ENCODE data around the gene B4GALNT4. TPM values are rescaled to one million over a fixed set of nuclear protein-coding genes. Genes with fewer than 3 reads are reported as not detected.

Gene B4GALNT4
- total and polyA plus RNA-seq, 2 of the 4 experiments (the other 2 are of a cell fraction), result 5.2 to 38.6 TPM

DNA sequence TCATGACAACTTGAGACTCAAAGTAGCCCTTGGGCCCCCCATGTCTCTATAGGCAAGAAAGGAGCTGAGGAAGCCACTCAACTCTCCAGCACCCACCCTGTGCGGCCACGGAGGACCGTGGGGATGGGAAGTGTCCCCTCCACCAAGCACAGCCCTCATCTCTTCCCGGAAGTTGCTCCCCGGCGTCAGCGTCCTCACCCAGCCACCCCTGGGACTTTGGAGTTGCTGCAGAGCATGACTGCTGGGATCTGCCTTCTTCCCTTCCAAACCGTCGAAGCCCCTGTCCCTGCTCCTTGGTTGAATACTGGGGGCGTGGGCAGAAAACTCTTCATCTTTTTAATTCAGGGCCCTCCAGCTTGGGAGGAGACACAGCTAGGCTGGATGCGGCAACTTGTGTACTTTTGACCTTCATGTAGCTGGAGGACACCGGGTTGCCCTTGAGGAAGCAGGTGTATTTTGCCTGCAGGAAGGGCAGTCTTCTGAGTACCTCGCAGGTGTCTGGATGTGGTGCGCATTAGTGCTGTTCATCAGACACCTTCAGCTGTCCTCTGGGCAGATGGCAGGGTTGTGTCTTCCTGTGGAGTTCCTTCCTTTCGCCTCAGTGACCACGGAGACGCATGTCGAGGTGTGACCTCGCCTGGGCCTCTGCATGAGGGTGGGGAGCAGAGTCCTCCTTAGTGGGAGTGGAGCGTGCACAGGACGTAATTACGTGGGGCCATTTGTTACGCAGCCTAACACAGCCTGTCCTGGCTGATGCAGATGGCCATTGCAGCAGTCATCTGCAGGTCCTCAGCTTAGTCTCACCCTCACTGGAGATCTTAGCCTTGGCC, 36.4 kb upstream of the B4GALNT4 start:
- H2AFZ ChIP-seq (replicated peaks; ENCODE audit: low read length, poor library complexity), result peak overlapping the region; percentile 7
- intact Hi-C loops (cut with micrococcal nuclease) (no loop called here), in situ Hi-C loops (cut with MboI; ENCODE audit: low sequenced_read_pairs) (no loop called here), dilution Hi-C loops (cut with HindIII; ENCODE audit: low sequenced_read_pairs, unreplicated experiment) (no loop called here)
- no peak overlapping the region for H4K5ac ChIP-seq (ENCODE audit: low read depth, low read length)
- H2BK120ac ChIP-seq (ENCODE audit: low read depth, low read length), result no peak overlapping the region
- TF ChIP-seq POLR2A (IDR thresholded peaks at IDR 0.05; ENCODE audit: low read depth, low read length) (no peak), CHD1 (IDR thresholded peaks at IDR 0.05; ENCODE audit: low read depth, low read length) (no peak), RCOR1 (IDR thresholded peaks at IDR 0.05; ENCODE audit: insufficient replicate concordance, low read length) (no peak), FOS (IDR thresholded peaks at IDR 0.05; ENCODE audit: low read depth, low read length) (no peak), CEBPB (IDR thresholded peaks at IDR 0.05; ENCODE audit: low read depth, low read length) (no peak), BHLHE40 (IDR thresholded peaks at IDR 0.05; ENCODE audit: low read depth, low read length) (no peak), MAZ (IDR thresholded peaks at IDR 0.05; ENCODE audit: borderline replicate concordance, low read depth, low read length) (no peak), SMC3 (IDR thresholded peaks at IDR 0.05; ENCODE audit: low read depth, low read length) (no peak), MXI1 (IDR thresholded peaks at IDR 0.05; ENCODE audit: borderline replicate concordance, low read depth, low read length) (no peak), NFE2L2 (IDR thresholded peaks at IDR 0.05; ENCODE audit: low read depth, low read length) (no peak), RAD21 (IDR thresholded peaks at IDR 0.05; ENCODE audit: low read length) (no peak), RFX5 (IDR thresholded peaks at IDR 0.05; ENCODE audit: low read depth, low read length) (no peak), MAFK (IDR thresholded peaks at IDR 0.05; ENCODE audit: low read depth, low read length) (no peak)
- TF ChIP-seq, protein P1, sequence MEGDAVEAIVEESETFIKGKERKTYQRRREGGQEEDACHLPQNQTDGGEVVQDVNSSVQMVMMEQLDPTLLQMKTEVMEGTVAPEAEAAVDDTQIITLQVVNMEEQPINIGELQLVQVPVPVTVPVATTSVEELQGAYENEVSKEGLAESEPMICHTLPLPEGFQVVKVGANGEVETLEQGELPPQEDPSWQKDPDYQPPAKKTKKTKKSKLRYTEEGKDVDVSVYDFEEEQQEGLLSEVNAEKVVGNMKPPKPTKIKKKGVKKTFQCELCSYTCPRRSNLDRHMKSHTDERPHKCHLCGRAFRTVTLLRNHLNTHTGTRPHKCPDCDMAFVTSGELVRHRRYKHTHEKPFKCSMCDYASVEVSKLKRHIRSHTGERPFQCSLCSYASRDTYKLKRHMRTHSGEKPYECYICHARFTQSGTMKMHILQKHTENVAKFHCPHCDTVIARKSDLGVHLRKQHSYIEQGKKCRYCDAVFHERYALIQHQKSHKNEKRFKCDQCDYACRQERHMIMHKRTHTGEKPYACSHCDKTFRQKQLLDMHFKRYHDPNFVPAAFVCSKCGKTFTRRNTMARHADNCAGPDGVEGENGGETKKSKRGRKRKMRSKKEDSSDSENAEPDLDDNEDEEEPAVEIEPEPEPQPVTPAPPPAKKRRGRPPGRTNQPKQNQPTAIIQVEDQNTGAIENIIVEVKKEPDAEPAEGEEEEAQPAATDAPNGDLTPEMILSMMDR (conservative IDR thresholded peaks at IDR 0.05; ENCODE audit: low read depth, low read length), result no peak
- TF ChIP-seq, protein P2, sequence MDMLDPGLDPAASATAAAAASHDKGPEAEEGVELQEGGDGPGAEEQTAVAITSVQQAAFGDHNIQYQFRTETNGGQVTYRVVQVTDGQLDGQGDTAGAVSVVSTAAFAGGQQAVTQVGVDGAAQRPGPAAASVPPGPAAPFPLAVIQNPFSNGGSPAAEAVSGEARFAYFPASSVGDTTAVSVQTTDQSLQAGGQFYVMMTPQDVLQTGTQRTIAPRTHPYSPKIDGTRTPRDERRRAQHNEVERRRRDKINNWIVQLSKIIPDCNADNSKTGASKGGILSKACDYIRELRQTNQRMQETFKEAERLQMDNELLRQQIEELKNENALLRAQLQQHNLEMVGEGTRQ (IDR thresholded peaks at IDR 0.05; ENCODE audit: low read depth, low read length), result no peak
- TF ChIP-seq, protein P3, sequence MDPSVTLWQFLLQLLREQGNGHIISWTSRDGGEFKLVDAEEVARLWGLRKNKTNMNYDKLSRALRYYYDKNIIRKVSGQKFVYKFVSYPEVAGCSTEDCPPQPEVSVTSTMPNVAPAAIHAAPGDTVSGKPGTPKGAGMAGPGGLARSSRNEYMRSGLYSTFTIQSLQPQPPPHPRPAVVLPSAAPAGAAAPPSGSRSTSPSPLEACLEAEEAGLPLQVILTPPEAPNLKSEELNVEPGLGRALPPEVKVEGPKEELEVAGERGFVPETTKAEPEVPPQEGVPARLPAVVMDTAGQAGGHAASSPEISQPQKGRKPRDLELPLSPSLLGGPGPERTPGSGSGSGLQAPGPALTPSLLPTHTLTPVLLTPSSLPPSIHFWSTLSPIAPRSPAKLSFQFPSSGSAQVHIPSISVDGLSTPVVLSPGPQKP (IDR thresholded peaks at IDR 0.05; ENCODE audit: borderline replicate concordance, low read depth, low read length), result no peak
- H3K79me1 ChIP-seq (ENCODE audit: low read depth in 1 of 2, low read length in 2 of 2), result no peaks in the 10 kb centered on the region
- no peak overlapping the region for H2BK5ac ChIP-seq (ENCODE audit: low read depth, low read length, poor library complexity, severe bottlenecking)
- CTCF ChIA-PET, result no interaction called here
- H3K4me2 ChIP-seq (ENCODE audit: low read depth, low read length), result no peak overlapping the region
- H4K91ac ChIP-seq (ENCODE audit: insufficient read depth, low read depth, low read length), result no peak overlapping the region
- H3K9me3 ChIP-seq (ENCODE audit: control insufficient read depth, insufficient read depth, low read length), result no peaks in the 10 kb centered on the region
- no peaks in the 10 kb centered on the region for H4K20me1 ChIP-seq (ENCODE audit: insufficient read depth, low read length)
- H2AK5ac ChIP-seq (ENCODE audit: low read depth, low read length), result no peak overlapping the region
- WGBS, 2 experiments (ENCODE audit: extremely low coverage in 2 of 2, insufficient read length in 1 of 2), result 91% methylated on average over 8 of the region's 23 CpGs; no CpG with 5 or more reads in 1 of the 2 experiments
- peaks cover 5% of the 10 kb centered on the region for H3K4me1 ChIP-seq (ENCODE audit: control insufficient read depth, insufficient read depth, low read length)
- no peak overlapping the region for H2AK9ac ChIP-seq (replicated peaks; ENCODE audit: low read depth, low read length, poor library complexity)
- no peak overlapping the region for H2BK20ac ChIP-seq (ENCODE audit: low read depth, low read length)
- no peaks in the 10 kb centered on the region for H3K27me3 ChIP-seq (ENCODE audit: control insufficient read depth, insufficient read depth, low read length)
- H3K9ac ChIP-seq (ENCODE audit: low read depth, low read length), result no peak overlapping the region
- no peak overlapping the region for H3K4ac ChIP-seq (ENCODE audit: low read depth, low read length)
- no peak overlapping the region for H3K18ac ChIP-seq (ENCODE audit: low read depth, low read length)
- ATAC-seq (ENCODE audit: low read depth) (no peak), DNase-seq (no peak)
- POLR2A ChIA-PET (ENCODE audit: unreplicated experiment), result no interaction called here
- no peaks in the 10 kb centered on the region for H3K36me3 ChIP-seq (ENCODE audit: control insufficient read depth, insufficient read depth, low read length)
- H3K9me1 ChIP-seq (ENCODE audit: insufficient read depth, low read length), result no peaks in the 10 kb centered on the region
- no peak overlapping the region for H3K14ac ChIP-seq (replicated peaks; ENCODE audit: low read depth, low read length)
- H4K8ac ChIP-seq (ENCODE audit: low read depth in 2 of 2, low read length in 2 of 2), result no peak overlapping the region
- no peak overlapping the region for H3K4me3 ChIP-seq (ENCODE audit: insufficient read depth, low read depth, low read length)
- no peak overlapping the region for H2BK15ac ChIP-seq (ENCODE audit: low read depth, low read length)
- no TSS peak for BruUV-seq (replicated peaks)
- H3K27ac ChIP-seq (ENCODE audit: insufficient read depth, low read length), result no peak overlapping the region
- no peak overlapping the region for H3K23ac ChIP-seq (ENCODE audit: low read depth, low read length)
- no peak overlapping the region for H3K56ac ChIP-seq (ENCODE audit: extremely low read depth, insufficient read depth, low read length)
